Endodermal cell (in vitro differentiated cells): ENCODE results near the gene DPP8. TPM values are rescaled to one million over a fixed set of nuclear protein-coding genes. Genes with fewer than 3 reads are reported as not detected.

ENCODE experiments used
- DNase-seq: peaks from one replicate; pipeline ENCODE4 v3.0.0-alpha.2; 2017
- H3K27ac ChIP-seq: 2 replicates; pipeline ENCODE4 v1.5.1; 2013; ENCODE audit warnings: mild to moderate bottlenecking, low read depth, low read length, moderate library complexity
- H3K27me3 ChIP-seq: 2 replicates; pipeline ENCODE4 v1.6.1; 2013; ENCODE audit warnings: mild to moderate bottlenecking, low read length, moderate library complexity; ENCODE audit not compliant: insufficient read depth, control insufficient read depth, poor library complexity, severe bottlenecking
- H3K36me3 ChIP-seq: 2 replicates; pipeline ENCODE4 v1.7.0; 2013; ENCODE audit warnings: mild to moderate bottlenecking, low read length, moderate library complexity; ENCODE audit not compliant: control insufficient read depth, insufficient read depth
- H3K4me1 ChIP-seq: one replicate; pipeline ENCODE4 v1.7.0; 2013; ENCODE audit warnings: low read length; ENCODE audit not compliant: control insufficient read depth, insufficient read depth
- H3K4me3 ChIP-seq: 2 replicates; pipeline ENCODE4 v1.5.1; 2013; ENCODE audit warnings: mild to moderate bottlenecking, low read length, moderate library complexity
- H3K9ac ChIP-seq: 2 replicates; pipeline ENCODE4 v1.6.1; 2013; ENCODE audit warnings: mild to moderate bottlenecking, low read length, moderate library complexity; ENCODE audit not compliant: poor library complexity, severe bottlenecking; ENCODE audit errors: extremely low read depth
- H3K9me3 ChIP-seq: 2 replicates; pipeline ENCODE4 v1.6.1; 2013; ENCODE audit warnings: mild to moderate bottlenecking, low read length, moderate library complexity; ENCODE audit not compliant: control insufficient read depth
- H3K27ac Mint-ChIP-seq: 2 replicates; pipeline ENCODE4 v1.8.0; 2020; ENCODE audit warnings: mixed read lengths
- H3K27me3 Mint-ChIP-seq: 2 replicates; pipeline ENCODE4 v1.8.0; 2021; ENCODE audit warnings: mild to moderate bottlenecking, mixed read lengths; ENCODE audit not compliant: insufficient read depth
- H3K36me3 Mint-ChIP-seq: 2 replicates; pipeline ENCODE4 v1.8.0; 2020; ENCODE audit warnings: low read depth, mixed read lengths
- H3K4me1 Mint-ChIP-seq: 2 replicates; pipeline ENCODE4 v1.8.0; 2020; ENCODE audit warnings: mixed read lengths
- H3K4me3 Mint-ChIP-seq: 2 replicates; pipeline ENCODE4 v1.8.0; 2020; ENCODE audit warnings: mild to moderate bottlenecking, moderate library complexity, mixed read lengths
- H3K9me3 Mint-ChIP-seq: 2 replicates; pipeline ENCODE4 v1.8.0; 2020; ENCODE audit warnings: mild to moderate bottlenecking, mixed read lengths
- WGBS, 2 experiments: methylation state at CpG; one replicate each; pipeline versions ENCODE4 v1.1.5 to v1.1.7; 2013; ENCODE audit warnings: missing lambda C conversion rate in 2 of 2, mixed read lengths in 1 of 2; ENCODE audit not compliant: insufficient coverage in 1 of 2, insufficient read length in 1 of 2; 5-methylcytosine and 5-hydroxymethylcytosine counted together
- total RNA-seq, 2 donors: library from RNA; stranded (reverse); fragmentation: NEBNext Ultra II Directional in 1 of 2; extraction: Animal tissue kit (Norgen Biotek cat#: 25700) in 1 of 2; gene quantifications; 2 replicates in 1 of 2; 3 replicates in 1 of 2; pipeline ENCODE4 v1.2.1, GENCODE V29; 2021
- TF ChIP-seq, protein P1 (sequence below): fragments of 200-600 bp; sonication (generic); conservative IDR thresholded peaks from 2 replicates; pipeline ENCODE4 v1.5.0; 2021; ENCODE audit warnings: antibody characterized with exemption, mild to moderate bottlenecking

DPP8 gene
- total RNA-seq, 2 donors from 2014 or later = 31.8 to 34.9 TPM

DNA sequence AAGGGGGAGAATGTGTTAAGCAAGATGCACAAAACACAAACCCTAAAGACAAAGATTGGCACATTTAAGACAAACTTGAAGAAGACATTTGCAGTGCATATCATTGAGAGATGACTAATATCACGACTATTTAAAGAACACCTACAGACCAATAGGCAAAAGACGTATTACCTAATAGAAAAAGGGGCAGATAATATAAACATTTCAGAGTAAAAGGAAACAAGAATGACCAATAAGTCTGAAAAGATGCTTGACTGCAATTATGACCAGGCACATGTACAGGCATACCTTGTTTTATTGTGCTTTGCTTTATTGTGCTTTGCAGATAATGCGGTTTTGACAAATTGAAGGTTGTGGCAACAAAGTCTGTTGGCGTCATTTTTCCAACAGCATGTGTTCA, 17.7 kb upstream of the DPP8 start:
- no peak overlapping the region for H3K27ac ChIP-seq
- WGBS, 2 experiments = 93 to 100% methylated on average over 2 to 4 of the region's 4 CpGs
- H3K4me1 Mint-ChIP-seq = peaks cover 25% of the 10 kb centered on the region
- H3K9me3 Mint-ChIP-seq = no peaks in the 10 kb centered on the region
- peaks cover 15% of the 10 kb centered on the region for H3K36me3 ChIP-seq
- H3K4me1 ChIP-seq = no peaks in the 10 kb centered on the region
- H3K27me3 Mint-ChIP-seq = no peaks in the 10 kb centered on the region
- no peak for DNase-seq
- H3K9me3 ChIP-seq = no peaks in the 10 kb centered on the region
- no peaks in the 10 kb centered on the region for H3K27me3 ChIP-seq
- no peak overlapping the region for H3K27ac Mint-ChIP-seq
- no peak overlapping the region for H3K4me3 Mint-ChIP-seq
- TF ChIP-seq, protein P1, sequence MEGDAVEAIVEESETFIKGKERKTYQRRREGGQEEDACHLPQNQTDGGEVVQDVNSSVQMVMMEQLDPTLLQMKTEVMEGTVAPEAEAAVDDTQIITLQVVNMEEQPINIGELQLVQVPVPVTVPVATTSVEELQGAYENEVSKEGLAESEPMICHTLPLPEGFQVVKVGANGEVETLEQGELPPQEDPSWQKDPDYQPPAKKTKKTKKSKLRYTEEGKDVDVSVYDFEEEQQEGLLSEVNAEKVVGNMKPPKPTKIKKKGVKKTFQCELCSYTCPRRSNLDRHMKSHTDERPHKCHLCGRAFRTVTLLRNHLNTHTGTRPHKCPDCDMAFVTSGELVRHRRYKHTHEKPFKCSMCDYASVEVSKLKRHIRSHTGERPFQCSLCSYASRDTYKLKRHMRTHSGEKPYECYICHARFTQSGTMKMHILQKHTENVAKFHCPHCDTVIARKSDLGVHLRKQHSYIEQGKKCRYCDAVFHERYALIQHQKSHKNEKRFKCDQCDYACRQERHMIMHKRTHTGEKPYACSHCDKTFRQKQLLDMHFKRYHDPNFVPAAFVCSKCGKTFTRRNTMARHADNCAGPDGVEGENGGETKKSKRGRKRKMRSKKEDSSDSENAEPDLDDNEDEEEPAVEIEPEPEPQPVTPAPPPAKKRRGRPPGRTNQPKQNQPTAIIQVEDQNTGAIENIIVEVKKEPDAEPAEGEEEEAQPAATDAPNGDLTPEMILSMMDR = no peak
- no peak overlapping the region for H3K4me3 ChIP-seq
- no peak overlapping the region for H3K9ac ChIP-seq
- H3K36me3 Mint-ChIP-seq = peaks cover 23% of the 10 kb centered on the region

DNA sequence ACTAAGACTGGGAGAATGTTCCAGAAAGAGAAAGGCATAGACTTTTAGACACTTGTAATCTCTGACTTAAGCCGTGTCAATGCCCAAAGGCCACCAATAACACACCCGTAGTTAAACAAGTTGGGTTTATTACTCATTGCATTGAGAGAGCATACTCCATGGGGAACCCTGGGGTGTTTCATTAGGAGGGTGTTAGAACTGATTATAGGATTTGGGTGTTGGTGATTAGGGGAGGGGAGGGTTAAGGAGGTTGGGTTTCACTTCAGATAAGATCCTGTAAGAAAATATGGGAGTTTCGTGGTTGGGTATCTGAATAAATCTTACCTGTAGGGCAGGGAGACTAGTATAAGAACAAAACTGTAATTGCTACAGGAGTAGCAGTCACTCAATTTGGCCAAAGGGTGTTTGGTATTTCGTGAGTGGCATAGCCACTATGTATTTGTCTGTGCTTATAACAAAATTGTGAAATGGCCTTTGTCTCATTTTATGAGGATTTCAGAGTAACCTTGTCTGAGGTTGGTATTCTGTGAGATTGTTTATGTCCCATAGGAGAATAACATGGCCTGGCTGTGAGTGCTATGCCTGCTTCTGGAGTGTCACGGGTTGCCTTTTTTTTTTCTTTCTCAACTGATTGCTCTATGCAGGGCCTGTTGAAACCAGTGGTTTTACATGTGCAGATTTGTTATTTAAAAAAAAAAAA, 15.7 kb upstream of the DPP8 start:
- Histone ChIP-seq H3K36me3 (peaks cover 15% of the 10 kb centered on the region), H3K9me3 (no peaks in the 10 kb centered on the region), H3K4me1 (no peaks in the 10 kb centered on the region), H3K9ac (no peak overlapping the region), H3K4me3 (peak overlapping the region; percentile 88), H3K27me3 (no peaks in the 10 kb centered on the region), H3K27ac (no peak overlapping the region)
- TF ChIP-seq, protein P1 = no peak
- no peaks in the 10 kb centered on the region for H3K9me3 Mint-ChIP-seq
- H3K4me1 Mint-ChIP-seq = peaks cover 41% of the 10 kb centered on the region
- no peaks in the 10 kb centered on the region for H3K27me3 Mint-ChIP-seq
- peak overlapping the region; percentile 89 for H3K27ac Mint-ChIP-seq
- 47 to 80% methylated on average over 5 of the region's 5 CpGs for WGBS, 2 experiments
- peak; percentile 53 for DNase-seq
- H3K36me3 Mint-ChIP-seq = peaks cover 20% of the 10 kb centered on the region
- peak overlapping the region; percentile 72 for H3K4me3 Mint-ChIP-seq

DNA sequence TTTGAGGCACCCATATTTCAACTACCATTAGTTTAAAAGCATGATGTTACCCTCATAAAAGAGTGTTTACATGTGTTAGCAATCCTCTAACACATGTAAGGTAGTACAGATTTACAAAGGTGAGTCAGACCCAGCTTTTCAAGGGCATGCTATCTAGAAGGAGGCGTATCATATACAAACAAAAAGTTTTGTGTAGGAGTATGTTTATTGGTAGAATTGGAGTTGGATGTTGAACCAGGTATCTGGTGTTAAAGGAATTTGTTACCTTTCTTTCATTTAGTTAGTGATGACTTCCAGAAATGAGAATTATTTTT, 15.2 kb upstream of the DPP8 start:
- peaks cover 41% of the 10 kb centered on the region for H3K4me1 Mint-ChIP-seq

More for the DNA sequence above, 15.2 kb upstream of the DPP8 start:
- H3K27me3 Mint-ChIP-seq = no peaks in the 10 kb centered on the region
- WGBS, 2 experiments = 89% methylated on average over 1 of the region's 1 CpG; no CpG with 5 or more reads in 1 of the 2 experiments
- Histone ChIP-seq H3K4me1 (no peaks in the 10 kb centered on the region), H3K4me3 (peak overlapping the region; percentile 88), H3K36me3 (peaks cover 15% of the 10 kb centered on the region), H3K27me3 (no peaks in the 10 kb centered on the region), H3K27ac (no peak overlapping the region), H3K9ac (no peak overlapping the region), H3K9me3 (no peaks in the 10 kb centered on the region)
- TF ChIP-seq, protein P1 = no peak
- H3K9me3 Mint-ChIP-seq = no peaks in the 10 kb centered on the region
- H3K27ac Mint-ChIP-seq = peak overlapping the region; percentile 89
- peaks cover 17% of the 10 kb centered on the region for H3K36me3 Mint-ChIP-seq
- H3K4me3 Mint-ChIP-seq = peak overlapping the region; percentile 72
- no peak for DNase-seq
